H9 (cell line): Measurements from ENCODE around the gene NF1. TPM values are rescaled to one million over a fixed set of nuclear protein-coding genes. Genes with fewer than 3 reads are reported as not detected.
"Not testable (repeated sequence)": the region's sequence is repeated elsewhere in the genome, so short reads cannot be mapped to it uniquely, and the experiment has no call there.

ENCODE experiments used
- DNase-seq: peaks from one replicate; pipeline ENCODE4 v3.0.0-alpha.2; 2017
- H2AFZ ChIP-seq: one replicate; pipeline ENCODE4 v1.6.1; 2013; ENCODE audit warnings: mild to moderate bottlenecking, low read length, control low read depth, moderate library complexity
- H2AK5ac ChIP-seq: 2 replicates; pipeline ENCODE4 v1.6.1; 2013; ENCODE audit warnings: low read length, control low read depth, mixed read lengths; ENCODE audit not compliant: insufficient read length
- H2BK120ac ChIP-seq: one replicate; pipeline ENCODE4 v1.6.1; 2013; ENCODE audit warnings: low read depth, mild to moderate bottlenecking, low read length, control low read depth, inconsistent platforms; ENCODE audit not compliant: poor library complexity, severe bottlenecking
- H2BK12ac ChIP-seq: 2 replicates; pipeline ENCODE4 v1.6.1; 2013; ENCODE audit warnings: low read length, control low read depth, mixed read lengths, low read depth; ENCODE audit not compliant: insufficient read length
- H2BK15ac ChIP-seq: 2 replicates; pipeline ENCODE4 v1.6.1; 2013; ENCODE audit warnings: low read depth, low read length, control low read depth
- H2BK20ac ChIP-seq: one replicate; pipeline ENCODE4 v1.6.1; 2013; ENCODE audit warnings: low read depth, mild to moderate bottlenecking, low read length, control low read depth, inconsistent platforms; ENCODE audit not compliant: poor library complexity, severe bottlenecking
- H2BK5ac ChIP-seq: 2 replicates; pipeline ENCODE4 v1.6.1; 2013; ENCODE audit warnings: low read length, control low read depth, mixed read lengths; ENCODE audit not compliant: insufficient read length
- H3K14ac ChIP-seq: 2 replicates; pipeline ENCODE4 v1.6.1; 2013; ENCODE audit warnings: low read length, control low read depth; ENCODE audit not compliant: insufficient read depth
- H3K18ac ChIP-seq: 2 replicates; pipeline ENCODE4 v1.6.1; 2013; ENCODE audit warnings: low read depth, mild to moderate bottlenecking, mixed read lengths, low read length, control low read depth; ENCODE audit not compliant: insufficient read length
- H3K23ac ChIP-seq: 2 replicates; pipeline ENCODE4 v1.6.1; 2013; ENCODE audit warnings: low read length, control low read depth, mixed read lengths, low read depth; ENCODE audit not compliant: insufficient read length
- H3K23me2 ChIP-seq: 2 replicates; pipeline ENCODE4 v1.6.1; 2013; ENCODE audit warnings: low read depth, mild to moderate bottlenecking, mixed read lengths, low read length, control low read depth; ENCODE audit not compliant: insufficient read length, poor library complexity, severe bottlenecking
- H3K27ac ChIP-seq: 2 replicates; pipeline ENCODE4 v1.5.1; 2013; ENCODE audit warnings: low read length, control low read depth, mixed read lengths, low read depth; ENCODE audit not compliant: insufficient read length
- H3K27me3 ChIP-seq: 2 replicates; pipeline ENCODE4 v1.6.1; 2013; ENCODE audit warnings: low read length, control low read depth, inconsistent platforms; ENCODE audit not compliant: insufficient read depth
- H3K4ac ChIP-seq: 2 replicates; pipeline ENCODE4 v1.6.1; 2013; ENCODE audit warnings: low read depth, mild to moderate bottlenecking, control low read depth, inconsistent platforms, low read length, moderate library complexity
- H3K4me1 ChIP-seq: 2 replicates; pipeline ENCODE4 v1.6.1; 2013; ENCODE audit warnings: low read length, control low read depth, inconsistent platforms; ENCODE audit not compliant: insufficient read depth
- H3K4me2 ChIP-seq: 2 replicates; pipeline ENCODE4 v1.6.1; 2013; ENCODE audit warnings: low read length, control low read depth, mixed read lengths; ENCODE audit not compliant: insufficient read length, insufficient read depth
- H3K56ac ChIP-seq: 2 replicates; pipeline ENCODE4 v1.6.1; 2013; ENCODE audit warnings: low read depth, mild to moderate bottlenecking, mixed read lengths, low read length, control low read depth; ENCODE audit not compliant: insufficient read length
- H3K79me1 ChIP-seq: 2 replicates; pipeline ENCODE4 v1.6.1; 2013; ENCODE audit warnings: low read depth, mild to moderate bottlenecking, moderate library complexity, low read length, control low read depth, inconsistent platforms; ENCODE audit not compliant: insufficient read depth, poor library complexity, severe bottlenecking
- H3K79me2 ChIP-seq: 2 replicates; pipeline ENCODE4 v1.6.1; 2013; ENCODE audit warnings: low read length, control low read depth, inconsistent platforms; ENCODE audit not compliant: insufficient read depth
- H3K9ac ChIP-seq: 2 replicates; pipeline ENCODE4 v1.6.1; 2013; ENCODE audit warnings: low read length, control low read depth, mixed read lengths; ENCODE audit not compliant: insufficient read length; ENCODE audit errors: extremely low read depth
- H3K9me3 ChIP-seq: one replicate; pipeline ENCODE4 v1.6.1; 2013; ENCODE audit warnings: low read depth, low read length, inconsistent platforms; ENCODE audit not compliant: control insufficient read depth
- H3T11ph ChIP-seq: one replicate; pipeline ENCODE4 v1.6.1; 2013; ENCODE audit warnings: mild to moderate bottlenecking, low read length, control low read depth, inconsistent platforms
- H4K20me1 ChIP-seq: one replicate; pipeline ENCODE4 v1.6.1; 2013; ENCODE audit not compliant: control insufficient read depth, insufficient read length, insufficient read depth
- H4K5ac ChIP-seq: 2 replicates; pipeline ENCODE4 v1.6.1; 2013; ENCODE audit warnings: low read depth, mild to moderate bottlenecking, mixed read lengths, low read length, control low read depth; ENCODE audit not compliant: insufficient read length
- H4K8ac ChIP-seq: replicated peaks from 2 replicates; pipeline ENCODE4 v1.6.1; 2013; ENCODE audit warnings: low read length, control low read depth, mixed read lengths, low read depth; ENCODE audit not compliant: insufficient read length
- H4K91ac ChIP-seq: 2 replicates; pipeline ENCODE4 v1.6.1; 2013; ENCODE audit warnings: low read depth, mild to moderate bottlenecking, moderate library complexity, mixed read lengths, low read length, control low read depth; ENCODE audit not compliant: insufficient read length
- H3K27ac Mint-ChIP-seq, 3 experiments: 2 replicates in 2 of 3; 3 replicates in 1 of 3; pipeline ENCODE4 v1.8.0; 2020 to 2021; ENCODE audit warnings: mixed read lengths in 3 of 3, mild to moderate bottlenecking in 1 of 3, moderate library complexity in 1 of 3
- H3K27me3 Mint-ChIP-seq: 2 replicates; pipeline ENCODE4 v1.8.0; 2021; ENCODE audit warnings: low read depth, mild to moderate bottlenecking, moderate library complexity, mixed read lengths
- H3K36me3 Mint-ChIP-seq, 3 experiments: 2 replicates in 2 of 3; 3 replicates in 1 of 3; pipeline ENCODE4 v1.8.0; 2020 to 2021; ENCODE audit warnings: low read depth in 3 of 3, mixed read lengths in 3 of 3; ENCODE audit not compliant: insufficient read depth in 1 of 3
- H3K4me1 Mint-ChIP-seq, 2 experiments: 2 replicates each; pipeline ENCODE4 v1.8.0; 2020; ENCODE audit warnings: mixed read lengths in 2 of 2
- H3K4me3 Mint-ChIP-seq, 2 experiments: 2 replicates in 1 of 2; 3 replicates in 1 of 2; pipeline ENCODE4 v1.8.0; 2020 to 2021; ENCODE audit warnings: mild to moderate bottlenecking in 2 of 2, mixed read lengths in 2 of 2, moderate library complexity in 1 of 2
- H3K9me3 Mint-ChIP-seq, 2 experiments: 2 replicates in 1 of 2; 3 replicates in 1 of 2; pipeline ENCODE4 v1.8.0; 2020; ENCODE audit warnings: mild to moderate bottlenecking in 2 of 2, mixed read lengths in 2 of 2, moderate library complexity in 1 of 2
- WGBS: extraction: QIAGEN DNeasy Blood & Tissue Kit; methylation state at CpG from one replicate; pipeline ENCODE4 v1.1.7; 2013; ENCODE audit warnings: missing lambda C conversion rate, low lambda C conversion rate, mixed read lengths; ENCODE audit not compliant: insufficient read length; ENCODE audit errors: extremely low coverage; 5-methylcytosine and 5-hydroxymethylcytosine counted together
- total RNA-seq: library from RNA; stranded (reverse); gene quantifications from 2 replicates; pipeline ENCODE4 v1.2.1, GENCODE V29; 2021

The NF1 gene
- total RNA-seq, 1 experiment from 2014 or later, result 38.1 TPM

- not testable (repeated sequence) for H3K27ac Mint-ChIP-seq, H3K9ac ChIP-seq, H4K20me1 ChIP-seq, H3K56ac ChIP-seq, H3K4me1 ChIP-seq, DNase-seq, H2BK12ac ChIP-seq, H3K14ac ChIP-seq, H3K27ac ChIP-seq, H3K27me3 Mint-ChIP-seq, H3T11ph ChIP-seq, H4K91ac ChIP-seq, H2AFZ ChIP-seq, H4K5ac ChIP-seq, H2BK20ac ChIP-seq, H2AK5ac ChIP-seq, H3K23me2 ChIP-seq, H4K8ac ChIP-seq, H2BK15ac ChIP-seq, H3K4me2 ChIP-seq, H3K9me3 Mint-ChIP-seq, H3K4ac ChIP-seq, H2BK5ac ChIP-seq, H3K27me3 ChIP-seq, H3K4me3 Mint-ChIP-seq, H3K79me1 ChIP-seq, H2BK120ac ChIP-seq, H3K23ac ChIP-seq, H3K9me3 ChIP-seq, H3K4me1 Mint-ChIP-seq, H3K79me2 ChIP-seq, H3K18ac ChIP-seq
- WGBS, result no CpG with 5 or more reads among the region's 2 CpGs
- peaks cover 11 to 35% (median 29%) of the 10 kb centered on the region in 3 experiments for H3K36me3 Mint-ChIP-seq
These were observed 84.2 kb downstream of the NF1 start for GRCh38 chr17:31178951-31179350.
